CD4-positive, alpha-beta T cell treated with Interleukin-6 for 4 hours (primary cell): ENCODE results near the gene IRAK4.

Experiments used
- DNase-seq: peaks from one replicate; pipeline ENCODE4 v3.0.0-alpha.2; 2020; ENCODE audit warnings: mixed read lengths

Gene IRAK4

DNA sequence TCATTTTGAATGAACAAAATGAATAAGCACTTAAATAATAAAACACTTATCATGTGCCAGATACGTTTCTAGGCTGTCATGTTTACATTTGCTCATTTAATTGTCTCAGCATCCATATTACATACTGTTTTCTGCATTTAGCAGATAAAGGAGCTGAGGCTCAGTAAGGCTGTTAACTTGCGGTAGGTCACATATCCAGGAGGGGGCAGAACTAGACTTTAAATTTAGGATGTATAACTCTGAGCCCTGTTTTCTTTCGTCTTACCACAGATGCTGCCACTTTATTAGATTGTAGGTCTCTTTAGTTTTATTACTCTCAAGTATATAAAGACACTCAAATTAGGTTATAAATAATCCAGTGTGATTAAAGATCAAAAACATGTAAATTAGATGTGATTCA, 17.7 kb downstream of the IRAK4 start:
- peak; percentile 34 for DNase-seq

DNA sequence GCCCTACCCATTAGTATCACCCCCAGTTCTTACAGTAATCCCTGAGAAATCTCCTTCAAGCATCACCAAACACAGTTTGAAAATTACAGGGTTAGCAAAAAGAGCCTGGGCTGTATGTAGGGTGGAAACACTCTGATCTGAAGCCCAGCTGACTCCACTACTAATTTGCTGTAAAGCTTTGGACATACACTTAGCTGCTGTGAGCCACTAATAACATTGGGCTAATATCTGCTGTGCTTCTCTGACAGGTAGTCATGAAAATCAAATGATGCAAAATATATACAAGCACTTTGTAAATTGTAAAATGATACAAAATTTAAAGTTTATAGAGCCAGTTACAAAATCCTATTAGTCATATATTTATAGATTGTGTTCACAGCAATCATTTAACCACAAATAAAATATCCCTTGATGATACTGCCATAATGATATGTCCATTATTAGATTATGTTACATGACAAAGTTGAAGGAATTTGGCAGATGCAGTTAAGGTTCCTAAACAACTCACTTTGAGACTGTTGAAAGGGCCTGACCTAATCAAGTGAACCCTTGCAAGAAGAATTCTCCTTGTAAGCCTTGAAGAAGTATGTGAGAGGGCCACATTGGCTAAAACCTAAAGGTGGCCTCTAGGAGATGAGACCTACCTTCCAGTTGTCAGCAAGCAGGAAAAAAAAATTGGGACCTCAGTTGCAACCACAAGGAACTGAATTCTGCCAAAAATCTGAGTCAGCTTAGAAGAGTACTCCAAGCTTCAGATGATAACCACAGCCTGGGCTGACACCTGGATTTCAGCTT, 28.3 kb downstream of the IRAK4 start:
- no peak for DNase-seq

DNA sequence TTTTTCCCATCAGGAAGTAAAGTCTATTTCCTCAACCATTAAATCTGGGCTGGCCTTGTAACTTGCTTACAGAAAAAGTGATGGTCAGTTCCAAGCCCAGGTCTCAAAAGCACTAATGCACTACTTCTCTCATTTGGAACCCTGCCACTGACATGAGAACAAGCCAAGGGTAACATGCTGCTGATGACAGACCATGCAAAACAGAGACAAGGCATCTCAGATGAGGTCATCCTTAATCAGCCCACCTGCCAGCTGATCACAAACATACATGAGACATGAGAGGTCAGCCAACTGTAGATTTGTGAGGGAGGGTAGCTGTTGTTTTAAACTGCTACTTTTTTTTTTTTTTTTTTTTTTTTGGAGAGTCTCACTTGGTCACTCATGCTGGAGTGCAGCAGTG, 31.2 kb downstream of the IRAK4 start:
- no peak for DNase-seq

DNA sequence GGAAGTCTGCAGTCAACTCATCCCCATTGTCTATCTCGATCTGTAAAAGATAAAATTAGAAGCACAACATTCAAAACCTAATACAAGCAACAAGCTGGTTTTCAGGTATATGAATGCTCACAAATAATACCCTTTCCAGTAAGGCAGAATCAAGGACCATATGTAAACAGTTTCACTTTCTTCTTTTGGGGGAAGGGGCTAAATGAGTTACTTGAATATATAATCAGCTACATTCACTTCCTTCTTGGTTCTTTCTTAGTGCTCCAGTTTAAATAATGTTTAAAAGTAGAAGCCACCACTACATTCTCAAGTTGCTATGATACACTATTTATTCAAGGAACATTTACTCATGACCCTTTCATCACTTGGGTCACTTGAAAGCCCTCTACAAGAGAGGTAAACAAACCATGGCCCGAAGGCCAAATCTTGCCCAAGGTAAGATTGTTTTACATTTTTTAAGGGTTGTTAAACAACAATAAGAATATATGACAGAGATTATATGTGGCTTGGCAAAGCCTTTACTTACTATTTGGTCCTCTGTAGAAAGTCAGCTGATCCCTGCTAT, 37.0 kb downstream of the IRAK4 start:
- DNase-seq, result no peak

DNA sequence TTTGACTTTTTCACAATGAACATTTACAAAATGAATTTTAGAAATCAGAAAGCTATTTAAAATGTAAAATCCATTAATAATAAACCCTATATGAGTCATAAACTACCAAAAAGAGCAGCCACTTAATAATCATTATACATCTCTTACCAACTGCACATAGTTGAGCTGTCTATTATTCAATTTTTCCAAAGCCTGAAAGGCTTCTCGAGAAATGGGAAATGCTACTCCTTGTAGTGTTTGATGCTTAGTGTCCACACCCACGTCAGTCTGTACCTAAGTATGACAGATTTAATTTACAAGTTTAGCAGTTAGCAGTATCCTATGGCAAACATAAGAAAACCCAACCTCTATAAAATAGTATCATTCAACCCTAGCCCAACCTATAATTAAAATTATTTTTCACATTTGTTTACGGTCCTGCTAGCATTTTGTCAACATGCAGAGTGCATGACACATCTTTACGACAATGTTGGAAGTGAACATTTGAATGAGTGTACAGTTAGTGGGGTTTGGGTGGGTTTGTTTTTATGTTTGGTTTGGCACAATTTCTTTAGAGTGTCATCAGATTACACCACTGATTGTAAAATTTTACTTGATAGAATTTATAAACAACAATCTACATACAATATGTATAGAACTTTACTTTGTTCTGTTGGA, 38.9 kb downstream of the IRAK4 start:
- DNase-seq, result no peak

DNA sequence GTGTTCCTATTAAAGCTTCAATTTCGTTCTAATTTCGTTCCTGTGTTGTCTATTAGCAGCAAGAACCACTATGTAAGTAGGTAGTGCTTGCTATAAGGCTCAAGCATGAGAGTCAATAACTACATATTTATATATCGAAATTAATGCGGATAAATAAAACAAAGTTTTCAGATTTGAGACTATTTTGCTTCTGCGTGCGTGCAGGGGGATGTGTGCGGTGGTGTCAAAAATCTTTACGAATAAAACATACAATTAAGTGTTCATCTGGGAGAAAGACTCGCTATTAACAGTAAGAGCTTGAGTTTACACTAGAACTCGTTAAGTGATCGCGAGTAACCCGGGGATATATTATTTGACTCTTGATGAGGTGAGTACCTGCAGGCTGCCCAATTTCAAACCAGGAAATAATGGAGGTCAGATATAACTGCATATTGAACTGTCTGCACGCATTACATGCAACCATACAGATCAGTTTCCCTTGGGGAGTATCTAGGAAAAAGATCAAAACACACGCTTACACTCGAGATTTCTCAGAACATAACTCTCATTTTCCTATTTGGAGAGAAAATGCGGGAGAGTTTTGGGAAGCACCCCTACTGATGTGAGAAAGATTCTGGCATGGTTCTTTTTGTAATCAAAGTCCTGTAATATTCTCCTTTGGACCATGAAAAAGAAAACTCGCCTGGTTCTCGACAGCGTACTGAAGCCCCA, 46.6 kb downstream of the IRAK4 start:
- DNase-seq, result no peak

DNA sequence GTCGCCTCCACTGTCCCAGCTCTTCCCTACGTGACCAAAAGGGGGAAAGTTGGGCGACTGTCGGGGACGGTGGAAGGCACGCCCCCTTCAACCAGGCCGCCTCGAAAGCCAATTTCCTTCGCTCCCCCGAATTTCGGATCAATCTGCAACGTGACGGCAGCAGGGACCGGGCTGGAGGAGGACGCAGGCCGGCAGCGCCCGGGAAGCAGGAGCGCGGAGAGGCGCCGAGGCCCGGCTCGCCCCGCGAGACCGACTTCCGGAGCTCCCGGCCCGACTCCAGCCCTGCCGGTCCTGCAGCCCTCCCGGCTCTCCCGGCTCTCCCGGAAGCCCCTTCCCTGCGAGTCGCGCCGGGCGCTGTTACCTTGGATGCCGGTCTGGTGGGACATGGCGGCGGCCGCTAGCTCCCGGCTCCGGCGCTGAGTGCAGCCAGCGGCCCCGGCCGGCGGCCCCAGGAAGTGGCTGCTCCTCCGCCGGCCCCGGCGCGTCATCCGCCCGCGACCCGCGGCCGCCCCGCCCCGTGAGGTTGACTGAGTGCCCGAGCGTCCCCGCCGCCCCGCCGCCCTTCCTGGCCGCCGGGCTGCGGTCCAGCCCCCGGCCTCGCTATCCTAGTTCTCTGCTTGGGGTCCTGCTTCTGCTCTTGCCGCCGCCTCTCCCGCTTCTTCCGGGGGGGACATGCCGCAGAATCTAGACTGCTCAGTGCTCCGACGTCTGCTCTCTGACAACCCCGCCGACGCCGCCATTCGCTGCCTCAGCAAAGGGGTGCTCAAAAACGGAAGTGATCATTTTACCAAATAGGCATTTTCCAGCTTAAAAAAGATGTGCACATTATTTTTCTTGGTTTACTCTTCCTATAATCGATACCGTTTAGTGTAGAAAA, 47.3 kb downstream of the IRAK4 start, which contains the start of gene TWF1:
TWF1 (minus strand) TSS at position 458 of the 877 bp plus-strand sequence; CDS start at position 386, 72 bp downstream.
- DNase-seq, result peak; percentile 84

DNA sequence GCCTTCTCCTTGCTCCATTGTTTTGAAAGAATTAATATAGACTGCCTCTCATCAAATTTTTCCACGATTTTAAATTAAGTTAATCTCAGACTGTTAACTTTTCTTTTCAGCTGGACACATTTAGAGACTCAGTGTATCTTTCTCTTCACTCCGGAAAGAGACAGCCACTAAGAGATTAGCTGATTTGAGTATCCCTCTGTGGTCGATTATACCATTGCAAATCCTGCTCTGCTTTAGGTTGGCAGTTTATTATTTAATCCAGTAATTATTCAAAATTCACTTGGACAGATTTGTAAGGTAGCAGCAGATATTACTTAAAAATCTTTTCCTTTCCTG, 48.0 kb downstream of the IRAK4 start:
- DNase-seq, result no peak

DNA sequence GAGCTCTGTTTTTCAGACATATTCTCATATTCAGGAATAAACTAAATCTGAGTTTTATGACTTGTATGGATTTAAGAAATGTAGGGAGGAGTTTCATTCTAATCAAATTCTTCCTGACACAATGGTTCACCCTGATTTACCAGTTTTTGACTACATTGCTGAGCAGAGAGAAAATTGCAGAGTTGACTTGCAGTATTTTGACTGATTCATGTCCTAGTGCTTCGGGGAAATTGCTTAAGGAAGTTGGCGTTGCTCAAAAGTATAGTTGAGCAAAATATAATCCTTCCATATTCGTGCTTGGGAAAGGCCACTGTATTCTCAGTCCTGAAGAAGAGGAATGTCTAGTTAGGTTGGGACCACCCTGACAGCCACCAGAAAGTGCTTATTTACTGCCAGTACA, 48.6 kb downstream of the IRAK4 start:
- DNase-seq, result no peak

DNA sequence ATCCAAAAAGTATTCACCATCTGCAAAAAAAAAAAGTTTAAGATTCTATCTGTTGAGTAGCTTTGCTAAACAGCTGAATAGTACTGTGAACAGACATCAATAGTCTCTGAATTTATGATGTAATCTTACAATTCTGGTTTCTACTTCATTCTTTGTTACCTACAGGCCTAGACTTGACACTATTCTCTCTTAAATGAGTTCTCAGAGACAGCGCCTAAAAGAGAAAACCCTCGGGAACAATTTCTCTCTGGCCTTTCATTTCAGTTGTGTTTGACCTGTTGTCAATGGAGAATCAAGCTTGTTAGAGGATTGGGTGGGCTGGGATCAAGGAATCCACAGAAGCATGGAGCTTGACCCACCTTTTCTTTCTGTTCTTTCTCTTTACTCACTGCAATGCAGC, 53.3 kb downstream of the IRAK4 start:
- no peak for DNase-seq

DNA sequence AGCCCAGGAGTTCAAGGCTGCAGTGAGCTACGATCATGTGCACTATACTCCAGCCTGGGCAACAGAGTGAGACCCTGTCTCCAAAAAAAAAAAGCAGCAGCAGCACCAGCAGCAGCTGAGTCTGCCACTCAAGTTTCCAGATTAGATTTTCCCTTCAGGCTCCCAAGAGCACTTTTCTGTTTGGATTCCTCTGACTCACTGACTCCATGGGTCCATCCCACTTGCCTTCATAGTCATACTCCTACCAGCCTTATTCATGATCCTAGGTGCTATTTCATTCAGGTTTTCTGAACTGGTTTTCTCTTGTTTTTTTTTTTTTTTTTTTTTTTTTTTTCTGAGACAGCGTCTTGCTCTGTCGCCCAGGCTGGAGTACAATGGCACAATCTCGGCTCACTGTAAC, 54.2 kb downstream of the IRAK4 start:
- no peak for DNase-seq

DNA sequence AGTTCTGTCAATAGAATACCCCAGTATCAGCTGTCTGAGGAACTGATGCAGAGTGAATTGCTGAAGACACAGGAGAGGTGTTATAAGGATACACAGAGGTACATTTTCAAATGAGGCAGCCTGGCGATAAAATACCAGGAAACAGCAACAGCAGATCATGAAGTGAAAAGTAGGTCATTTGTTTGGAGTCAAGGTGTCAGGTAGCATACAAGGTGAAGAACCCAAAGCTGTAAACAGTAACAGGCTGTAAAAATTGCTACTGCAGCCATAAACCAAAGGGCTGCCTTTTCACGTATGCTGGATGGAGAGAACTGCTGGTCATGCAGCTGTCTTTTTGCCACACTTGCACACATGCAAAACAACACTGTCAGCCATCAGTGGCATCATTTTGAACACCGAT, 56.7 kb downstream of the IRAK4 start:
- no peak for DNase-seq

DNA sequence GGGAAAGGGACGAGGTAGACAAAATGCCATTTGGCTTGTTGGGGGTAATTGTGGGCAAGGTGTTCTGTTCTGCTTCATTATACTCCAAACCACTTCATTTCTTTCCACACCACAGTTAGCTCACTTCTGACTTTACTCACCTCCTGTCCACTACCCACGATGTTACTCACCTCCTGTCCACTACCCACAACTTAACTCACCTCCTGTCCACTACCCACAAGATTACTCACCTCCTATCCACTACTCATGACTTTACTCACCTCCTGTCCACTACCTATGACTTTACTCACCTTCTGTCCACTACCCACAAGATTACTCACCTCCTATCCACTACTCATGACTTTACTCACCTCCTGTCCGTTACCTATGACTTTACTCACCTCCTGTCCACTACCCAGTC, 57.4 kb downstream of the IRAK4 start:
- DNase-seq, result no peak

DNA sequence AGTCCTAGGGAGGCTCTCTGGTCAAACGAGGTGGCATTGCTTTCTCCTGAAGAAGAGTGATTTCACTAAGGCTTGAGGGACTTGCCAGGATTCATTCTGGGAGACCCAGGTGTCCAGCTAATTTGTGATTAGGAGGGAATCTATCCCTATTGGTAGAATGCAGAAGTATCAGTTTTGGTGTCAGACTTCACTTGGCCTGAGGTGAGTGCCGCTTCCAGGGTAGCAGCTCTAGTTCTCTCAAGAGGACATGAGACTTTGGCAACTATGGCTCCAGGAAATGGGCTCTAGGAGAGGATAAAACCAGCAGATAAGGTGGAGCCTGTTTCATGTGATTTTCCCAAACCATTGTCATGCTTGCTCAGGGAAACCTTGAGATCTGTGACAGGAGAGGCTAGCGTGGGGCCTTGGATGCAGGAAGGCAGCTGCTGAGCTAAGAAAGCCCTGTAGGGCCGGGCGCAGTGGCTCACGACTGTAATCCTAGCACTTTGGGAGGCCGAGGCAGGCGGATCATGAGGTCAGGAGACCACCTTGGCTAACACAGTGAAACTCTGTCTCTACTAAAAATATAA, 65.5 kb downstream of the IRAK4 start:
- DNase-seq, result no peak

DNA sequence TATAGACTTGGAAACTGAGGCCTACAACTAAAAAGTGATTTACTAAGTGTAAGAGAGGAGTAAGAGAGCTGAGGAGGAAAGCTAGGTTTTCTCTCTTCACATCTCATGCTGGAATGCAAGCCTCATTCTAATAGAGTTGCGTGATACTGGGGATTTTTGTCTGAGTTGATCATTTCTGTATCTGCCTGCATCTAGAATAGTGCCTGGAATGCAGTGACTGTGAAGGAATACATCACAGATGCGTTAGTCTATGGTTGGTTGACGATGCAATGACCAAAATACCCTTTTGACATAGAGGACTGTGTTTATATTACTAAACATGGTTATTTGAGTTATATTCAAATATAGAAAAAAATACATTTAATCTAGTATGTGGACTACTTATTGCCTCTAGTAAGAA, 67.9 kb downstream of the IRAK4 start:
- no peak for DNase-seq

DNA sequence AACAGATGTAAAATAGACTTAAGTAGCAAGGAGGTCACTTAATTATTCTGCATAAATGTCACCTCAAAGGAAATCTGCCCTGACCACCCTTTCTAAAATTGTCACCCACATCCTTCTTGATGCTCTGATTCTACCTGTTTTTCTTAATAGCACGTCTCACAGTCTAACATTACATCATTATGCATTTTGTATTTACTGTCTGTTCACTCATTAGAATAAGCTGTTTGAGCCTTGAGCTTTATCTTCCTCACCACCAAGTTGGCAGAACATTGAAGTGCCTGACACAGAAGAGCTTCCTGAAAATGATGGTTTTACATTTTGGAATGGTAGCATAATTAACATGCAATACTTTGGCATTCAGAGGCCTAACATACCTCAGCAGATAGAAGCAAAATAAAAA, 68.3 kb downstream of the IRAK4 start:
- DNase-seq, result no peak

DNA sequence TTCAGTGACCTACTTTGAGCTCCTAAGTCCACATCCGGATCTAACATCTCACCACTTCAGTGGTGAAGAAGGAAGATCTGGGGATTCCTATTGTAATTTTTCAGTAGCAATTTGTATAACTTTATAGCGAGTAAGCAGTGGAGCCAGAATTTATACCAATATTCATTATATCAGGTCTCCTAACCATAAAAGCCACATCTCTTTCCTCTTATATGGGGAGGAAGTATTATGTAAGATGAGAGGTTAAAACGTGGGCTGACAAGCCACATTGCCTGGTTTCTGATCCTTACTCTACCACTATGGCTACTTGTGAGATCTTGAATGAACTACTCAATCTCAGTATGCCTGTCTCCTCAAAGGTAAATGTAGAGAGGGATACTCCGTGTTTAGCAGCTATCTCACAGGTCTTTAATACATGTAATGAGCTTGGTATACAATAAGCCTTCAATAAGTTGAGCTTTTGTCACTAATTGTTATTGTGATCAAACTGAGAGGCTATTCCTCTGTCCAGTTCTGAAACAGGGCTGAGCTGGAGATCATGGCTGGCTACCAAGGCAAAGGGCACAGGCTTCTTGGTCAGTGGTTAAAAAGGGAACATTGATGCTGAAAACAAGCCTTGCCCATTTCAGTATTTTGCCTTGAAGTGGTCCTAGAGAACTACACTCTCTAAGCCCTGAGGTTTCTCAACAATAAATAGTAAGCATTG, 73.9 kb downstream of the IRAK4 start:
- DNase-seq, result no peak

DNA sequence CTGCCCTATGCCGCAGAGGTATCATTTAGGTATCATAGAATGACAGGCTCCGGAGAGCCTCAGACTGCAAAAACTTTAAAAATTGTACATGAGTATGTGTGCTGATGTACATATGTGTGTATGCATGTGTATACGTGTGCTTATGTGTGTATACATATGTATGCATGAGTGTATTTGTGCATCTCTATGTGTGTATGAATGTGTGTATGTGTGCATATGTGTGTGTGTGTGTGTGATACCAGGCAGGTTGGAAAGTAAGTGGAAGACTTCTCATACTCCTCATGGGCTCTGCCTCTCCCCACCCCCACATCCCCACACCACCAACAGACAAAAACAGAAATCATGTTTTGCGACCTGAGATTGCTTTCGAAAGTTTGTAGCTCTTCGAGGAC, 76.5 kb downstream of the IRAK4 start:
- peak; percentile 19 for DNase-seq

DNA sequence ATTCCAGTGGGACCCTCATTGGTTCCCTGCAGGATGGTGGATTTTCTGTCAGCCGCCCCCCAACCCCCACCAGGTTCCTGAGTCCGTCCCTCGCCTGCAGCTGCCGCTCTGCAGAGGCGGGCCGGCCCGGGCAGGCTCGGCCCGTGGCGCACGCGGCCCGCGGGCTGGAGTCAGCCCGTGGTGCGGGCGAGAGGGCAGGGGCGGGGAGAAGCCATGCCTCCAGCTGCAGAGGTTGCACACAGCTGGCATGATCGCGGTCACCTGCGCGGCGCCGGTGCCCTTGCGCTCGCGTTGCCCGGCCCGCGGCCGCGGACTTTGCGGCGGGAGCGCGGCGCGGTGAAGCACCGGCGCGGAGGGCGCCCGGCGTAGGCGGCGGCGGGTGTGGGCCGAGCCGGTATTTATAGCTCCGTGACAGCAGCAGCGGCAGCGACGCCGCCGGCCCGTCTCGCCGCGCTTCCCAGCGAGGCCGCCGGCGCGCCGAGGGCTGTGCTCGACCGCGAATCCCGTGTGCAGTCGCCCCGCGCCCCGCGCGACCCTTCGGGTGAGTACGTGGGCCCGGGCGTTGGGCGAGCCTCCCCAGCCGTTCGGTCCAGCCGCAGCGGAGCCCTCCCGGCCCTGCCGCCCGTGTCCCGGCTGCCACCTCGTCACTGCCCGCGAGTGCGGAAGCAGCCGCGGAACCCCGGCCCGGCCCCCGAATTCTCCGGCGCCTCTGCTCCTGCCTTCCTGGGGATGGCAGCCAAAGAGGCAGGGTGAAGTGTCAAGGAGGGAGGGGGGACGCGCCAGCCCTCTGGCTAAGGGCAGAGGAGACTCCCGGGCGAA, 77.1 kb downstream of the IRAK4 start, which contains the start of gene TMEM117:
TMEM117 (plus strand) TSS at position 426 of the 819 bp plus-strand sequence.
- peak; percentile 73 for DNase-seq

DNA sequence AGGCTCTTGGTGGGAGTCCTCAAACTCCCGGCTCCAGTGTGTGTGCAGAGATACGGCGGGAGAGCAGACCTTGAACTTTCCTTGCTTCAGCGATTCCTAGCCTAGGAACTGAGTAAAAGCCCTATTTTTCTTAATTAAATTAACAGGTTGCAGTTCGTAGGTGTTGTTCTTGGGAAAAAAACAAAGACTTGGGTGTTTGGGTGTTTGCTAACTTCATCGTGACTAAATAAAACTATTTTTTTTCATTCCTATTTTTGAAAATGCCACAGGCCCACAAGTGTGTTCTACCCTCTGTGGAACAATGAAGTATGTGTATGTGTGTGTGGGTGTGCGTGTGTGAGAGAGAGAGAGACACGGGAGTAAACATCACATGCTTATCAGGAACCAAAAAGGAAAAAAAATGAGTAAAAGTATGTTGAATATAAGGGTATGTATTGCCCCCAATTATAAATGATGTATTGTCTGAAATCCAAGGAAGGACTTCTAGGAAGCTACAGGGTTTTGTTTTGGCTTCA, 77.8 kb downstream of the IRAK4 start:
- peak; percentile 32 for DNase-seq
